H1 (cell line): ENCODE data around the gene OTUB1. TPM values are rescaled to one million over a fixed set of nuclear protein-coding genes. Genes with fewer than 3 reads are reported as not detected.

Experiments used
- CHD7 ChIP-seq: fragments of 300-600 bp; sonication (generic); IDR thresholded peaks from 2 replicates; pipeline ENCODE4 v1.7.1; 2012; ENCODE audit warnings: low read length, moderate library complexity, mild to moderate bottlenecking, inconsistent platforms; ENCODE audit not compliant: insufficient replicate concordance
- FOSL1 ChIP-seq: IDR thresholded peaks from 2 replicates; pipeline ENCODE4 v1.6.1; 2011; ENCODE audit warnings: mild to moderate bottlenecking, low read depth, low read length, moderate library complexity; ENCODE audit not compliant: insufficient read depth
- POU5F1 ChIP-seq: IDR thresholded peaks from 2 replicates; pipeline ENCODE4 v1.6.1; 2011; ENCODE audit warnings: low read depth, mild to moderate bottlenecking, low read length, moderate library complexity
- SIX5 ChIP-seq: IDR thresholded peaks from 2 replicates; pipeline ENCODE4 v1.6.1; 2011; ENCODE audit warnings: mild to moderate bottlenecking, low read depth, low read length
- SP1 ChIP-seq: IDR thresholded peaks from 2 replicates; pipeline ENCODE4 v1.6.1; 2011; ENCODE audit warnings: low read depth, low read length
- polyA plus RNA-seq, 7 experiments: library from polyadenylated mRNA; depleted of rRNA in 3 of 7; stranded (reverse) in 5 of 7; unstranded in 2 of 7; fragments of >200 nt in 5 of 7; fragments of 200-250 nt in 2 of 7; gene quantifications; 1 replicate in 5 of 7; 2 replicates in 1 of 7; 4 replicates in 1 of 7; pipeline versions ENCODE4 v1.2.1 to v1.2.3, GENCODE V29; 2011 to 2013; ENCODE audit warnings: missing spikeins in 2 of 7, mixed read lengths in 2 of 7
- total RNA-seq: library from RNA; stranded (reverse); fragmentation: NEBNext Ultra II Directional; extraction: Animal tissue kit (Norgen Biotek cat#: 25700); gene quantifications from 2 replicates; pipeline ENCODE4 v1.2.1, GENCODE V29; 2021

The OTUB1 gene
- total and polyA plus RNA-seq, 2 of the 8 experiments (the other 6 are each of a cell fraction or from before 2014, with no cell fraction given), result 110 to 274 TPM

- TF ChIP-seq CHD7 (no peak), SIX5 (no peak), FOSL1 (no peak), SP1 (no peak), POU5F1 (no peak)
Observed at GRCh38 chr11:63944987-63945386, 41.3 kb upstream of the OTUB1 start (continued).
